ENCODE results near the gene COL18A1.

GRCh38 chr21:45562965-45563364 lies 158.0 kb downstream of the COL18A1 start:
- TF ChIP-seq YY1 (IDR thresholded peaks at IDR 0.05): no peak
- no peak for TF ChIP-seq RXRA (IDR thresholded peaks at IDR 0.05)
- TF ChIP-seq TAF1 (conservative IDR thresholded peaks at IDR 0.05): no peak
- no peak for TF ChIP-seq CTCF (IDR thresholded peaks at IDR 0.05; ENCODE audit: low read depth, low read length, missing input control)

Measured in liver (tissue), 3 donors.